MM.1S (cell line): Measurements from ENCODE around the gene TBX1.

Experiments used
- DNase-seq: peaks from one replicate; pipeline ENCODE4 v3.0.0-alpha.2; 2015
- H2AFZ ChIP-seq: fragments of 300-600 bp; sonication (generic); 2 replicates; pipeline ENCODE4 v1.6.0; 2016; ENCODE audit warnings: antibody characterized with exemption, low read length
- H3F3A ChIP-seq: fragments of 300-600 bp; sonication (generic); 2 replicates; pipeline ENCODE4 v1.6.1; 2016; ENCODE audit warnings: mild to moderate bottlenecking, antibody characterized with exemption, low read length, moderate library complexity, mixed read lengths; ENCODE audit not compliant: insufficient read depth
- H3K27ac ChIP-seq: fragments of 300-600 bp; sonication (generic); 2 replicates; pipeline ENCODE4 v1.5.1; 2016; ENCODE audit warnings: mild to moderate bottlenecking, low read length
- H3K27me3 ChIP-seq: fragments of 300-600 bp; sonication (generic); replicated peaks from 2 replicates; pipeline ENCODE4 v1.6.0; 2016; ENCODE audit warnings: low read length; ENCODE audit not compliant: insufficient read depth
- H3K36me3 ChIP-seq: fragments of 300-600 bp; sonication (generic); replicated peaks from 2 replicates; pipeline ENCODE4 v1.6.1; 2016; ENCODE audit warnings: mild to moderate bottlenecking, low read length, mixed read lengths; ENCODE audit not compliant: insufficient read depth
- H3K4me1 ChIP-seq: fragments of 300-600 bp; sonication (generic); 2 replicates; pipeline ENCODE4 v1.6.1; 2016; ENCODE audit warnings: low read length, mixed read lengths
- H3K4me2 ChIP-seq: fragments of 300-600 bp; sonication (generic); 2 replicates; pipeline ENCODE4 v1.6.0; 2016; ENCODE audit warnings: low read depth, low read length
- H3K4me3 ChIP-seq: fragments of 300-600 bp; sonication (generic); 2 replicates; pipeline ENCODE4 v1.5.1; 2016; ENCODE audit warnings: low read length, mixed read lengths
- H3K79me2 ChIP-seq: fragments of 300-600 bp; sonication (generic); 2 replicates; pipeline ENCODE4 v1.6.1; 2016; ENCODE audit warnings: mixed run types, low read length, mixed read lengths
- H3K9ac ChIP-seq: fragments of 300-600 bp; sonication (generic); 2 replicates; pipeline ENCODE4 v1.6.1; 2016; ENCODE audit warnings: low read length, mixed read lengths
- H3K9me2 ChIP-seq: fragments of 300-600 bp; sonication (generic); replicated peaks from 2 replicates; pipeline ENCODE4 v1.6.1; 2016; ENCODE audit warnings: mild to moderate bottlenecking, low read length, mixed read lengths; ENCODE audit not compliant: insufficient read depth
- H3K9me3 ChIP-seq: fragments of 300-600 bp; sonication (generic); replicated peaks from 2 replicates; pipeline ENCODE4 v1.6.1; 2016; ENCODE audit warnings: mild to moderate bottlenecking, low read length, mixed read lengths; ENCODE audit not compliant: insufficient read depth
- H4K20me1 ChIP-seq: fragments of 300-600 bp; sonication (generic); 2 replicates; pipeline ENCODE4 v1.6.1; 2016; ENCODE audit warnings: mild to moderate bottlenecking, low read length, moderate library complexity, mixed read lengths; ENCODE audit not compliant: insufficient read depth
- CTCF ChIP-seq: fragments of 300-600 bp; sonication (generic); IDR thresholded peaks from 2 replicates; pipeline ENCODE4 v1.5.1; 2016; ENCODE audit warnings: antibody characterized with exemption, low read length, mixed read lengths
- EZH2 ChIP-seq: fragments of 300-600 bp; sonication (generic); optimal IDR thresholded peaks from 2 replicates; pipeline ENCODE3; 2017; ENCODE audit warnings: low read depth, mild to moderate bottlenecking, antibody characterized with exemption, low read length, mixed read lengths
- EZH2phosphoT487 ChIP-seq: fragments of 300-600 bp; sonication (generic); IDR thresholded peaks from 2 replicates; pipeline ENCODE4 v1.6.1; 2018; ENCODE audit warnings: antibody characterized with exemption, low read length

The TBX1 gene

GRCh38 chr22:19799322-19800190 is 39.0 kb downstream of the TBX1 start:
- Histone ChIP-seq H3K79me2 (no peaks in the 10 kb centered on the region), H3K36me3 (no peaks in the 10 kb centered on the region), H4K20me1 (no peaks in the 10 kb centered on the region), H3K9me2 (no peaks in the 10 kb centered on the region), H3K9me3 (no peaks in the 10 kb centered on the region), H3K27me3 (no peaks in the 10 kb centered on the region), H3K4me3 (no peak overlapping the region), H3K27ac (no peak overlapping the region), H3K9ac (no peak overlapping the region), H3F3A (no peaks in the 10 kb centered on the region), H3K4me2 (no peak overlapping the region), H3K4me1 (no peaks in the 10 kb centered on the region), H2AFZ (no peak overlapping the region)
- DNase-seq = no peak
- TF ChIP-seq CTCF = no peak
- TF ChIP-seq EZH2 = no peak
- no peak for TF ChIP-seq EZH2phosphoT487

- H3K27ac ChIP-seq = no peak overlapping the region
- no peak overlapping the region for H2AFZ ChIP-seq
- no peaks in the 10 kb centered on the region for H3K27me3 ChIP-seq
- H3K79me2 ChIP-seq = no peaks in the 10 kb centered on the region
- H3K9ac ChIP-seq = no peak overlapping the region
- H3K4me2 ChIP-seq = no peak overlapping the region
- H3K9me2 ChIP-seq = no peaks in the 10 kb centered on the region
- no peaks in the 10 kb centered on the region for H3F3A ChIP-seq
- H3K9me3 ChIP-seq = no peaks in the 10 kb centered on the region
- no peak for TF ChIP-seq EZH2
- H3K4me3 ChIP-seq = no peak overlapping the region
- H3K36me3 ChIP-seq = no peaks in the 10 kb centered on the region
- H4K20me1 ChIP-seq = no peaks in the 10 kb centered on the region
- DNase-seq = no peak
- no peaks in the 10 kb centered on the region for H3K4me1 ChIP-seq
These were observed 39.7 kb downstream of the TBX1 start for GRCh38 chr22:19800306-19800705.

- Histone ChIP-seq H3K27me3 (no peaks in the 10 kb centered on the region), H3K36me3 (no peaks in the 10 kb centered on the region), H2AFZ (no peak overlapping the region), H3K79me2 (no peaks in the 10 kb centered on the region), H3K27ac (no peak overlapping the region), H4K20me1 (no peaks in the 10 kb centered on the region), H3F3A (no peaks in the 10 kb centered on the region), H3K4me2 (no peak overlapping the region), H3K4me3 (no peak overlapping the region), H3K4me1 (no peaks in the 10 kb centered on the region), H3K9me2 (no peaks in the 10 kb centered on the region), H3K9ac (no peak overlapping the region), H3K9me3 (no peaks in the 10 kb centered on the region)
- TF ChIP-seq EZH2 (no peak), EZH2phosphoT487 (no peak), CTCF (no peak)
- DNase-seq = no peak
These were observed 40.2 kb downstream of the TBX1 start for GRCh38 chr22:19800761-19801244.

- TF ChIP-seq EZH2phosphoT487 (no peak), EZH2 (no peak), CTCF (no peak)
- H2AFZ ChIP-seq = no peak overlapping the region
- H3F3A ChIP-seq = no peaks in the 10 kb centered on the region
- H3K27me3 ChIP-seq = no peaks in the 10 kb centered on the region
- H3K4me2 ChIP-seq = no peak overlapping the region
- no peaks in the 10 kb centered on the region for H3K9me3 ChIP-seq
- no peak for DNase-seq
- no peaks in the 10 kb centered on the region for H3K9me2 ChIP-seq
- H3K27ac ChIP-seq = no peak overlapping the region
- no peaks in the 10 kb centered on the region for H3K36me3 ChIP-seq
- H3K79me2 ChIP-seq = no peaks in the 10 kb centered on the region
- H4K20me1 ChIP-seq = no peaks in the 10 kb centered on the region
- no peak overlapping the region for H3K9ac ChIP-seq
- no peak overlapping the region for H3K4me3 ChIP-seq
- H3K4me1 ChIP-seq = no peaks in the 10 kb centered on the region
These were observed 40.9 kb downstream of the TBX1 start for GRCh38 chr22:19801340-19802000.
